HCT116 (cell line): ENCODE results near the gene OGN. TPM values are rescaled to one million over a fixed set of nuclear protein-coding genes. Genes with fewer than 3 reads are reported as not detected.

ENCODE experiments used
- ATAC-seq: fragments of 200-7000 bp; cut with Tn5 transposase; 2 replicates; pipeline ENCODE4 v1.9.1; 2020; ENCODE audit warnings: mild to moderate bottlenecking, moderate library complexity
- BruUV-seq: library from RNA; stranded (reverse); fragments of 400-500 nt; replicated peaks from 2 replicates; lab custom pipeline; 2021; lab: Mats Ljungman, UMichigan
- CTCF ChIA-PET: fragments of 300-600 bp; sonication (Branson Sonifier 250); formaldehyde crosslinking; loops from one replicate; lab custom pipeline; 2021; ENCODE audit warnings: antibody characterized with exemption; lab: Charles Lee
- POLR2A ChIA-PET: fragments of 300-600, 350-600 bp; sonication (Branson Sonifier 250); formaldehyde crosslinking; loops from one replicate; lab custom pipeline; 2021; ENCODE audit warnings: antibody characterized with exemption; lab: Charles Lee
- RAD21 ChIA-PET, 2 experiments: fragments of 300-600 bp; sonication (Branson Sonifier 250); formaldehyde crosslinking; loops; one replicate each; lab custom pipeline; 2023; ENCODE audit warnings: low total read pairs in 2 of 2; ENCODE audit not compliant: uncharacterized antibody in 2 of 2, unreplicated experiment in 2 of 2, low non-redundant PET in 1 of 2; lab: Charles Lee
- DNase-seq: peaks from one replicate; pipeline ENCODE4 v3.0.0-alpha.2; 2010; ENCODE audit warnings: low read depth, low spot score
- H2AFZ ChIP-seq: fragments of 200-600 bp; shearing (Covaris generic), sonication (generic); 2 replicates; pipeline ENCODE4 v1.6.1; 2017; ENCODE audit warnings: low read depth, mixed run types, mixed read lengths, antibody characterized with exemption, low read length; ENCODE audit not compliant: poor library complexity, severe bottlenecking
- H3K27ac ChIP-seq: 2 replicates; pipeline ENCODE4 v1.5.1; 2012; ENCODE audit warnings: low read depth, low read length
- H3K27me3 ChIP-seq: fragments of 200-600 bp; sonication (generic); 2 replicates; pipeline ENCODE4 v1.6.1; 2016; ENCODE audit warnings: mixed run types, low read length, mixed read lengths; ENCODE audit not compliant: insufficient read depth
- H3K36me3 ChIP-seq, 2 experiments: fragments of 200-500 bp in 1 of 2; fragments of 200-600 bp in 1 of 2; sonication (Bioruptor generic) in 1 of 2; sonication (generic) in 1 of 2; 2 replicates each; pipeline versions ENCODE4 v1.5.1 to v1.6.1; 2014 to 2016; ENCODE audit warnings: low read length in 2 of 2, inconsistent platforms in 1 of 2, mixed read lengths in 1 of 2, mixed run types in 1 of 2; ENCODE audit not compliant: insufficient read depth in 2 of 2, control insufficient read depth in 1 of 2
- H3K4me1 ChIP-seq, 2 experiments: fragments of 200-600 bp in 1 of 2; sonication (generic) in 1 of 2; 2 replicates each; pipeline versions ENCODE4 v1.5.1 to v1.6.1; 2012 to 2017; ENCODE audit warnings: low read length in 2 of 2, inconsistent platforms in 1 of 2, mild to moderate bottlenecking in 1 of 2, mixed read lengths in 1 of 2, mixed run types in 1 of 2, moderate library complexity in 1 of 2; ENCODE audit not compliant: insufficient read depth in 2 of 2, control insufficient read depth in 1 of 2
- H3K4me2 ChIP-seq: fragments of 200-600 bp; sonication (generic); 2 replicates; pipeline ENCODE4 v1.6.1; 2017; ENCODE audit warnings: mixed run types, low read length, mixed read lengths
- H3K4me3 ChIP-seq, 2 experiments: fragments of 200-600 bp in 1 of 2; sonication (generic) in 1 of 2; replicated peaks in 1 of 2; 2 replicates each; pipeline ENCODE4 v1.5.1; 2011 to 2016; ENCODE audit warnings: low read length in 2 of 2, control low read depth in 1 of 2, low read depth in 1 of 2, mild to moderate bottlenecking in 1 of 2, mixed read lengths in 1 of 2, mixed run types in 1 of 2
- H3K79me2 ChIP-seq: fragments of 200-600 bp; sonication (generic); 2 replicates; pipeline ENCODE4 v1.6.1; 2017; ENCODE audit warnings: mild to moderate bottlenecking, mixed run types, low read length, moderate library complexity, mixed read lengths; ENCODE audit not compliant: insufficient read depth
- H3K9ac ChIP-seq: fragments of 200-600 bp; sonication (generic); 2 replicates; pipeline ENCODE4 v1.6.1; 2016; ENCODE audit warnings: low read length, mixed read lengths
- H3K9me2 ChIP-seq: fragments of 200-600 bp; sonication (generic), shearing (Covaris generic); 2 replicates; pipeline ENCODE4 v1.6.1; 2017; ENCODE audit warnings: mixed run types, mild to moderate bottlenecking, moderate library complexity; ENCODE audit not compliant: insufficient read depth
- H3K9me3 ChIP-seq, 2 experiments: fragments of 200-500 bp in 1 of 2; fragments of 200-600 bp in 1 of 2; sonication (Bioruptor generic) in 1 of 2; sonication (generic) in 1 of 2; 2 replicates each; pipeline ENCODE4 v1.6.1; 2014 to 2017; ENCODE audit warnings: low read length in 2 of 2, mixed read lengths in 2 of 2, inconsistent platforms in 1 of 2, low read depth in 1 of 2, mild to moderate bottlenecking in 1 of 2, mixed run types in 1 of 2, moderate library complexity in 1 of 2; ENCODE audit not compliant: control insufficient read depth in 1 of 2, insufficient read depth in 1 of 2
- H4K20me1 ChIP-seq: fragments of 200-600 bp; sonication (generic), shearing (Covaris generic); 2 replicates; pipeline ENCODE4 v1.6.1; 2017; ENCODE audit warnings: mixed run types, mild to moderate bottlenecking, moderate library complexity; ENCODE audit not compliant: insufficient read depth
- ATF3 ChIP-seq: IDR thresholded peaks from 2 replicates; pipeline ENCODE4 v1.6.1; 2012
- CBX3 ChIP-seq: IDR thresholded peaks from 2 replicates; pipeline ENCODE4 v1.6.1; 2012; ENCODE audit warnings: low read depth
- CTCF ChIP-seq, 3 experiments: fragments of 200-600 bp in 1 of 3; sonication (generic) in 1 of 3; IDR thresholded peaks in 2 of 3; conservative IDR thresholded peaks in 1 of 3; 2 replicates each; pipeline ENCODE4 v1.5.1; 2012 to 2017; ENCODE audit warnings: low read depth in 2 of 3, low read length in 2 of 3, antibody characterized with exemption in 1 of 3, borderline replicate concordance in 1 of 3, control low read depth in 1 of 3, mild to moderate bottlenecking in 1 of 3, mixed read lengths in 1 of 3, mixed run types in 1 of 3, moderate library complexity in 1 of 3; ENCODE audit not compliant: insufficient read depth in 1 of 3
- EGR1 ChIP-seq: IDR thresholded peaks from 2 replicates; pipeline ENCODE4 v1.6.1; 2012; ENCODE audit warnings: low read depth
- ELF1 ChIP-seq: IDR thresholded peaks from 2 replicates; pipeline ENCODE4 v1.6.1; 2012; ENCODE audit warnings: low read depth, borderline replicate concordance
- EZH2 ChIP-seq: fragments of 200-600 bp; sonication (generic); IDR thresholded peaks from 2 replicates; pipeline ENCODE4 v1.6.1; 2017; ENCODE audit warnings: antibody characterized with exemption, mixed run types
- EZH2phosphoT487 ChIP-seq: fragments of 200-600 bp; IDR thresholded peaks from 2 replicates; pipeline ENCODE4 v1.6.1; 2018; ENCODE audit warnings: antibody characterized with exemption, borderline replicate concordance
- FOSL1 ChIP-seq: IDR thresholded peaks from 2 replicates; pipeline ENCODE4 v1.6.1; 2012; ENCODE audit warnings: low read depth
- JUND ChIP-seq: IDR thresholded peaks from 2 replicates; pipeline ENCODE4 v1.6.1; 2012
- MAX ChIP-seq: IDR thresholded peaks from 2 replicates; pipeline ENCODE4 v1.6.1; 2012
- POLR2A ChIP-seq: IDR thresholded peaks from 2 replicates; pipeline ENCODE4 v1.7.0; 2011; ENCODE audit warnings: borderline replicate concordance; ENCODE audit not compliant: insufficient read depth, insufficient read length; ENCODE audit errors: extremely low read depth
- POLR2AphosphoS5 ChIP-seq: IDR thresholded peaks from 2 replicates; pipeline ENCODE4 v1.6.1; 2011; ENCODE audit warnings: mild to moderate bottlenecking, low read depth, low read length, moderate library complexity
- RAD21 ChIP-seq: IDR thresholded peaks from 2 replicates; pipeline ENCODE4 v1.6.1; 2012; ENCODE audit warnings: low read depth, mild to moderate bottlenecking
- SIN3A ChIP-seq: IDR thresholded peaks from 2 replicates; pipeline ENCODE4 v1.6.1; 2012; ENCODE audit warnings: low read depth
- SRF ChIP-seq: IDR thresholded peaks from 2 replicates; pipeline ENCODE4 v1.6.1; 2012; ENCODE audit warnings: low read depth
- TCF7L2 ChIP-seq: IDR thresholded peaks from 2 replicates; pipeline ENCODE4 v1.7.0; 2011; ENCODE audit warnings: borderline replicate concordance, inconsistent platforms; ENCODE audit not compliant: insufficient read depth, insufficient read length; ENCODE audit errors: extremely low read depth
- YY1 ChIP-seq: IDR thresholded peaks from 2 replicates; pipeline ENCODE4 v1.6.1; 2011; ENCODE audit warnings: low read length, low read depth, moderate library complexity, mild to moderate bottlenecking; ENCODE audit not compliant: insufficient replicate concordance; ENCODE audit errors: extremely low read depth
- ZFX ChIP-seq: fragments of 450-650 bp; IDR thresholded peaks from 2 replicates; pipeline ENCODE4 v1.6.1; 2017
- ZNF274 ChIP-seq: fragments of 200-500 bp; sonication (Bioruptor generic); IDR thresholded peaks from 2 replicates; pipeline ENCODE4 v1.6.1; 2014; ENCODE audit warnings: mild to moderate bottlenecking, low read depth, low read length, inconsistent platforms
- intact Hi-C: fragments of 100-400 bp; cut with micrococcal nuclease; formaldehyde crosslinking; loops from 2 replicates; pipeline ENCODE4 v1.10.0; 2022
- total RNA-seq: library from RNA; stranded (reverse); gene quantifications from one replicate; pipeline ENCODE4 v1.2.1, GENCODE V29; 2021; ENCODE audit not compliant: unreplicated experiment

The OGN gene
- total RNA-seq, 1 experiment from 2014 or later, result 0.15 TPM

- H3K4me1 ChIP-seq, result no peaks in the 10 kb centered on the region
- no peak overlapping the region for H2AFZ ChIP-seq
- H3K9ac ChIP-seq, result no peak overlapping the region
- H3K27ac ChIP-seq, result no peak overlapping the region
- H4K20me1 ChIP-seq, result no peaks in the 10 kb centered on the region
- TF ChIP-seq ELF1, result no peak
- TF ChIP-seq ATF3, result no peak
- no peak for TF ChIP-seq POLR2AphosphoS5
- no peak for TF ChIP-seq ZFX
- no peaks in the 10 kb centered on the region for H3K79me2 ChIP-seq
- H3K9me3 ChIP-seq, result no peaks in the 10 kb centered on the region
- no peak for ATAC-seq
- H3K4me3 ChIP-seq, result no peak overlapping the region
- H3K36me3 ChIP-seq, result no peaks in the 10 kb centered on the region
- no peak overlapping the region for H3K4me2 ChIP-seq
- H3K27me3 ChIP-seq, result no peaks in the 10 kb centered on the region; the same call in 1 of the 2 replicates
- RAD21 ChIA-PET, result no interaction called here
- POLR2A ChIA-PET, result no interaction called here
- no peak for DNase-seq
- H3K9me2 ChIP-seq, result no peaks in the 10 kb centered on the region
- CTCF ChIA-PET, result no interaction called here
- BruUV-seq, result no TSS peak
- intact Hi-C loops, result no loop called here
These were observed 40.5 kb upstream of the OGN start for GRCh38 chr9:92444841-92445240.

GRCh38 chr9:92440751-92441046 is 36.3 kb upstream of the OGN start:
- H3K4me3 ChIP-seq, result no peak overlapping the region
- CTCF ChIA-PET, result interaction anchor here (2.1 to 2.4 kb wide), 2 partner anchors 112 to 301 kb away, joined by 19 to 24 read pairs; no protein-coding TSS in a partner anchor
- DNase-seq, result no peak
- no peaks in the 10 kb centered on the region for H3K79me2 ChIP-seq
- H3K4me2 ChIP-seq, result no peak overlapping the region
- H3K9me2 ChIP-seq, result no peaks in the 10 kb centered on the region
- no peak overlapping the region for H3K27ac ChIP-seq
- POLR2A ChIA-PET, result no interaction called here
- intact Hi-C loops, result no loop called here
- H4K20me1 ChIP-seq, result no peaks in the 10 kb centered on the region
- H3K4me1 ChIP-seq, result no peaks in the 10 kb centered on the region
- TF ChIP-seq ZFX (no peak), JUND (no peak), TCF7L2 (no peak), CBX3 (no peak), MAX (no peak), YY1 (no peak), EZH2phosphoT487 (no peak), FOSL1 (no peak), POLR2A (no peak), EZH2 (no peak), RAD21 (no peak), SRF (no peak), EGR1 (no peak), SIN3A (no peak), CTCF (IDR thresholded peaks at IDR 0.05 in 2 of 3, conservative IDR thresholded peaks at IDR 0.05 in 1 of 3; ENCODE audit: borderline replicate concordance in 1 of 3, insufficient read depth in 1 of 3, low read depth in 2 of 3, low read length in 2 of 3) (no peak), ZNF274 (no peak)
- TF ChIP-seq, all 23 proteins: peak for 0
- Histone ChIP-seq H3K27me3 (no peaks in the 10 kb centered on the region), H3K36me3 (no peaks in the 10 kb centered on the region), H3K9me3 (no peaks in the 10 kb centered on the region), H3K9ac (no peak overlapping the region), H2AFZ (no peak overlapping the region)
- no peak for ATAC-seq
- no TSS peak for BruUV-seq
- RAD21 ChIA-PET, result no interaction called here
